Measurements from ENCODE around the gene FAM151B. TPM values are rescaled to one million over a fixed set of nuclear protein-coding genes. Genes with fewer than 3 reads are reported as not detected.

The FAM151B gene
- total RNA-seq, 1 experiment from 2014 or later, result 0.72 TPM

DNA sequence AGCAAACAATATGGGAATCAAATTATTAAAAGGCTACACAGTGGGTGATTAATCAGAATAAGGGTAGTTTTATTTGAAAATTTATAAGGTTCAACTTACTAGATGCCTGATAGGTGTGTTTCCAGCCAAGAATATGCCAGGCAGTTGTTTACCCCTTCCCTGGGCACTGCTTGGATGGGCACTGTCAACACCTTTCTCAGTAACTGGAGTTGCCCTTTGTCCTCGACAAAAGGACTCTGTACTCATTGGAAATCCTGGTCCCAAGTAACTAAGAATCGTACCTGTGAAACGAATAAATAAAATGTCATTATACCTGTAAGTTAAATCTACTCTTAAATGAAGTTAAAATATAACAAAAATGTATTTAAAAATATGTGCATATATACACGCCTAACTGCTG is 67.2 kb downstream of the FAM151B start:
- no peak overlapping the region for H3K14ac ChIP-seq (ENCODE audit: insufficient read depth, low read length)
- no peak overlapping the region for H2BK15ac ChIP-seq (ENCODE audit: low read depth, low read length)
- Mint-ChIP-seq H3K4me1 (peaks cover 18 to 38% of the 10 kb centered on the region in 2 experiments), H3K27ac (peak overlapping the region in 2 of 3 experiments; percentile 89 to 94; a peak in 2 of 7 replicates), H3K36me3 (ENCODE audit: insufficient read depth in 1 of 3, low read depth in 3 of 3) (peaks cover 0 to 9% (median 0%) of the 10 kb centered on the region in 3 experiments; a peak in 2 of 7 replicates), H3K27me3 (ENCODE audit: low read depth) (peaks cover 24% of the 10 kb centered on the region), H3K4me3 (no peak overlapping the region), H3K9me3 (0 out of 5 replicates have a peak, but pooled peaks cover 0 to under 1% of the 10 kb centered on the region in 2 experiments)
- TF ChIP-seq, protein P1, sequence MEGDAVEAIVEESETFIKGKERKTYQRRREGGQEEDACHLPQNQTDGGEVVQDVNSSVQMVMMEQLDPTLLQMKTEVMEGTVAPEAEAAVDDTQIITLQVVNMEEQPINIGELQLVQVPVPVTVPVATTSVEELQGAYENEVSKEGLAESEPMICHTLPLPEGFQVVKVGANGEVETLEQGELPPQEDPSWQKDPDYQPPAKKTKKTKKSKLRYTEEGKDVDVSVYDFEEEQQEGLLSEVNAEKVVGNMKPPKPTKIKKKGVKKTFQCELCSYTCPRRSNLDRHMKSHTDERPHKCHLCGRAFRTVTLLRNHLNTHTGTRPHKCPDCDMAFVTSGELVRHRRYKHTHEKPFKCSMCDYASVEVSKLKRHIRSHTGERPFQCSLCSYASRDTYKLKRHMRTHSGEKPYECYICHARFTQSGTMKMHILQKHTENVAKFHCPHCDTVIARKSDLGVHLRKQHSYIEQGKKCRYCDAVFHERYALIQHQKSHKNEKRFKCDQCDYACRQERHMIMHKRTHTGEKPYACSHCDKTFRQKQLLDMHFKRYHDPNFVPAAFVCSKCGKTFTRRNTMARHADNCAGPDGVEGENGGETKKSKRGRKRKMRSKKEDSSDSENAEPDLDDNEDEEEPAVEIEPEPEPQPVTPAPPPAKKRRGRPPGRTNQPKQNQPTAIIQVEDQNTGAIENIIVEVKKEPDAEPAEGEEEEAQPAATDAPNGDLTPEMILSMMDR (conservative IDR thresholded peaks at IDR 0.05), result no peak
- H3K4me1 ChIP-seq (ENCODE audit: insufficient read depth, low read length), result peaks cover 4% of the 10 kb centered on the region; the same call in 1 of the 2 replicates
- H2BK12ac ChIP-seq (ENCODE audit: insufficient read length, low read depth, low read length), result no peak overlapping the region
- no peaks in the 10 kb centered on the region for H3K9me3 ChIP-seq (ENCODE audit: control insufficient read depth, low read depth, low read length)
- H4K91ac ChIP-seq (ENCODE audit: insufficient read length, low read depth, low read length), result no peak overlapping the region
- H3K4me2 ChIP-seq (ENCODE audit: insufficient read depth, insufficient read length, low read length), result no peak overlapping the region
- no peaks in the 10 kb centered on the region for H3K79me1 ChIP-seq (ENCODE audit: insufficient read depth, low read depth, low read length, poor library complexity, severe bottlenecking)
- H2AFZ ChIP-seq (ENCODE audit: low read length), result no peak overlapping the region
- no peaks in the 10 kb centered on the region for H3K79me2 ChIP-seq (ENCODE audit: insufficient read depth, low read length)
- H2BK120ac ChIP-seq (ENCODE audit: low read depth, low read length, poor library complexity, severe bottlenecking), result no peak overlapping the region
- no peaks in the 10 kb centered on the region for H4K20me1 ChIP-seq (ENCODE audit: control insufficient read depth, insufficient read depth, insufficient read length)
- no CpG with 5 or more reads among the region's 4 CpGs for WGBS (ENCODE audit: extremely low coverage, insufficient read length, low lambda C conversion rate)
- H3K23me2 ChIP-seq (ENCODE audit: insufficient read length, low read depth, low read length, poor library complexity, severe bottlenecking), result no peaks in the 10 kb centered on the region
- no peak overlapping the region for H4K5ac ChIP-seq (ENCODE audit: insufficient read length, low read depth, low read length)
- H3K18ac ChIP-seq (ENCODE audit: insufficient read length, low read depth, low read length), result no peak overlapping the region
- no peak for DNase-seq
- no peak overlapping the region for H3K9ac ChIP-seq (ENCODE audit: extremely low read depth, insufficient read length, low read length)
- no peak overlapping the region for H3K56ac ChIP-seq (ENCODE audit: insufficient read length, low read depth, low read length)
- no peak overlapping the region for H3T11ph ChIP-seq (ENCODE audit: low read length)
- H3K27me3 ChIP-seq (ENCODE audit: insufficient read depth, low read length), result no peaks in the 10 kb centered on the region
- H2BK5ac ChIP-seq (ENCODE audit: insufficient read length, low read length), result no peak overlapping the region
- H2BK20ac ChIP-seq (ENCODE audit: low read depth, low read length, poor library complexity, severe bottlenecking), result no peak overlapping the region
- no peak overlapping the region for H3K4ac ChIP-seq (ENCODE audit: low read depth, low read length)
- H3K27ac ChIP-seq (ENCODE audit: insufficient read length, low read depth, low read length), result no peak overlapping the region
- no peak overlapping the region for H4K8ac ChIP-seq (replicated peaks; ENCODE audit: insufficient read length, low read depth, low read length)
- no peak overlapping the region for H3K23ac ChIP-seq (ENCODE audit: insufficient read length, low read depth, low read length)
- H2AK5ac ChIP-seq (ENCODE audit: insufficient read length, low read length), result no peak overlapping the region
